NCI-H128 (cell line): ENCODE measurements around the gene ATP2C1.

ENCODE experiments used
- DNase-seq: peaks from one replicate; lab custom pipeline; 2025; ENCODE audit not compliant: unreplicated experiment; lab: John Stamatoyannopoulos, UW

ATP2C1 gene

DNA sequence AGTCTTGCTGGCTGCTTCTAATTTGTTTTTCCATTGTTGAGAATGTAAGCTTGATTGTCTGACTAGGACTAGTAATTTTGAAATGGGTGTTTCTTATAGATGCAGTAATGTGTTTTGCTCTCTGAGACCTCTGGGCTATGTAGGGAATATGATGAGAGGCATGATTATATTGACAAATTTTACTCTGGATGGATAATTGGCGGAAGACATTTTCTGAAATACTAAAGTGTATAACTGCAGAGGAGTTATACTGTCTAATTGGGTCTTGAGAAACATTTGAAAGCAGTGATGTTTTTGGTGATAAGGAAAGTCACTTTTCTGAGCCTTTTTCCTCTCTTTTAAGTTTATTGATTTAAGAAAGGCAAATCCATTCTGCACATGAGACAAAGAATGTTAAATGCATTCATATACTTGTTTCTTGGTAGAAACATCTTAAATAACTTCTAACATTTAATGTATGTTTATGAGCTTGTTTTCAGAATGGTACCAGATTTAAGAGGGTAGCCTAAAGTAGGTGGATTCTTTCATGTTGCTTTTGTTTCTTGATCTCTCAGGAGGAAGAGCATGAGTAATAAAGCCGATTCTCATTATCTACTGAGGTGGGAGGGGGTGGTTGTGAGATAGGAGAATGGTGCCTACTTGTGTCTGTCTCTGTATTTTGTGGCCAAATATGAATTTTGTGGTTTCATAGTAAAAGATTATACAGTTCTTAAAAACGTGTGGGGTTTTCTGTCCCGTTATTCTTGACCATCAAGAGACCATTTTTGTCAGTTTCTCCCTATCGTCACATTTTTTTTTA is 2.0 kb downstream of the ATP2C1 start:
- DNase-seq: no peak

DNA sequence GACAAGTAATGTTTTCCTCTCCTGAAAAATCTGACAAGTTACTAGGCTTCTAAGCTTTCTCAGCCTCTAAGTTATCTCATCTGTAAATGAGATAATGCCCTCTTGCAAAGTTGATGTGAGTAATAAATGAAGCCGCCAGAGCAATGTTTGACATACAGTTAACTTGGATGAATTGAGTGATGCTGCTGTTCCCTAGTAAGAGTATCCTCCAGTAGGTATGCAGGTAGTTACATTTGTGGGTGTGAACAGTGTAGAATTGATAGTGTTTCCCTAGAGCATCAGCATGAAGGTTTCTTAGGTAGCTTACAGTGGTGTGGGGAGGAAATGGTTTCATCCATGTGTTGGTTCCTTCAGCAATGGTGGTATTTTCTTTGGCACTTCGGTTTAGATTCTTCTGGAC is 3.4 kb downstream of the ATP2C1 start:
- DNase-seq: no peak

DNA sequence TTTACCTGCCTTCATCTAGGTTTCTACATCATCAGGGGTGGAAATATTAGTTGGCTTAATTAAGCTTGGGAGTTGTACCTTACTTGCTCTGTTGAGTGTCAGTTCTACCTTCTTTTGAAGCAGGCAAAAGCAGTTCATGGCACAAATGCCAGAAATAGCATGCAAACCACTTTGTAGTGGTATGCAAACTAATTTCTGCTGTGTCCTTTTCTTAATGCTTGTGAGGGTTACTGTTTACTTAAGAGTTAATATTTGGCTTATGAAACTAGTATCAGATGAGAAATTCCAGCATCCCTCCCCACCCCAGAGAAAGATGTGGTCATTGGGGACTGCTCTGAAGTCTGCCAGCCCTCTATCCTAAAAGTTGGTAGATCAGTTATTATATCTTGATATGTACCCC is 7.1 kb downstream of the ATP2C1 start:
- DNase-seq: no peak

DNA sequence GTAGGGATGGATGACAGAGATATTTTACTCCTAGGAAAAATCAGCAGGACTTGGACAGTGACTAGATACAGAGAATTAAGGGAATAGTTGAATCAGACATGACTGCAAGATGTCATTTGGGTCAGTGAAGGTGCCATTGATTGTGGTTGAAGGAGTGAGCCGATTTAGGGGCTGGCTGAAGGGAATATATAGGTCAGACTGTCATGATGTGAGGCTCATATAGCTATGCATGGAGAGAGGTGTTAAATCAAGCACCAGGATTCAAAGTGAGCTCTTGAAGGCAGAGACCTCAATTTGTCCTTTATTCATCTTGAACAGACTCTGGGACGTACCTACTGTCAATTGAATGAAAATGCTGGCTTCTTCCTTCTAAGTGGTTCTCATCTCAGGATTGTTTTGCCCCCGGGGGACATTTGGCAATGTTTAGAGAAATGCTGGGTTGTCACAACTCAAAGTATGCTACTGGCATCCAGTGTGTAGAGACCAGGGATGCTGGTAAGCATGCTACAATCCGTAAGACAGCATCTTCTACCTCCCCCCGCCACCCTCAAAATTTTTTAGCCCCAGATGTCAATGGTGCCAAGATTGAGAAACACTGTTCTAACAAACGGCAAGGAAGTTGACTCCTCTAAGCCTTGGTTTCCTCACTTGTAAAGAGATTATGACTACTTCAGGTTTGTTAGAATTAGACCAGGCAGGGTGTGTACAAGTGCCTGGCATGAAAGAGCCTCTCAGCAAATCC is 7.8 kb downstream of the ATP2C1 start:
- DNase-seq: no peak

DNA sequence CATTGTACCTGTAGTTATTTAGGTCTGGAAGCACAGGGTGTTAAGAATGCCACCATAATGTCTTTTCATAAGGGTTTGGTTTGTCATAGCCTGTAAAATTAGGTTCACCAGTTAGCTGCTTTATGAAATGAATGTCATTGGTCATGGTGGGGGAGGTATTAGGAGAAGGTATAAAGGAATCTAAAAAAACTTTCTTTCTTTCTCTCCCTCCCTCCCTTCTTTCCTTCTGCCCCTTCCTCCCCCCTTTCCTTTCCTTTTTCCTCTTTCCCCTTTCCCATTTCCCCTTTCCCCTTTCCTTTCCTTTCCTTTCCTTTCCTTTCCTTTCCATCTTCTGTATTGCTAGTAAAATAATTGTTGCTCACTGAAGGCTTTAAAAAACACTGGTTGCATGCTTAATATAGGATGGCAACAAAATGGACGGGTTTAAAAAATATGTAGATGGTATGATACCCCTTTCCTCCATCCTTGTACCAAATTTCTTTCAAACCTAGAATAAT is 9.6 kb downstream of the ATP2C1 start:
- DNase-seq: no peak

DNA sequence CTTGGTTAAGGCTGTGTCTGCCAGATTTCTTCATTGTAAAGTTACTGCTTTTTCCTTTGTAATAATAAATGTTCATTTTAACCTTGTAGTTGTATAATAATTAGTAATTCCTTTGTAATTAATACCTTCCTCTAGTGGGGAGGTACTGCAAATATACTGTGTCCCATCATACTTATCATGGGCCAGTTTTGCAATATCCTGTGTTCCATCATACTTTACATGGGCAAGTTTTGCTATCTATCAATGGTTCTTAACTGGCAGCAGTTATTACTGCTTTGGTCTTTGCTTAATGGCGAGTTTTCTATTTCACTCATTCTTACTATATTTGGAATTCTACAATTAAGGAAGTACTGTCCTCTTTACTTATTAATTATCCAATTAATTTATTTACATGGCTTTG is 10.6 kb downstream of the ATP2C1 start:
- DNase-seq: no peak

DNA sequence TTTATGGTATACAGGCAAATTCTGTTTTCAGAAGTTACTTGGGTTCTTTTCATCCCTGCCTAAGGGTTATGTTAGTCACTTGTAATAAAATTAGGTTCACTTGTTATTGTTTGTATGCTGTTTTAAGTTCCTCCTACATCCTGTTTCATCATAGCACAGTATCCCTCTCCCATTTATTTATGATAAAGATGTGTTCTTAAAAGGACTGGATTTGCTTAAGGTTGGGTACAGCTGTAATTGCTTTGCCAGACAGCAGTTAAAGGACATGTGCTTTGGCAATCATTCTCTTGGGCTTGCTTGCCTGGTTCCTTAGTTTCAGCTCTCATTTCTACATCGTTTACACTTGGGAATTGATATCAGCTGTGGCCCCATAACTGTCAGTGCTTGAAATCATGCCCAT is 11.7 kb downstream of the ATP2C1 start:
- no peak for DNase-seq

DNA sequence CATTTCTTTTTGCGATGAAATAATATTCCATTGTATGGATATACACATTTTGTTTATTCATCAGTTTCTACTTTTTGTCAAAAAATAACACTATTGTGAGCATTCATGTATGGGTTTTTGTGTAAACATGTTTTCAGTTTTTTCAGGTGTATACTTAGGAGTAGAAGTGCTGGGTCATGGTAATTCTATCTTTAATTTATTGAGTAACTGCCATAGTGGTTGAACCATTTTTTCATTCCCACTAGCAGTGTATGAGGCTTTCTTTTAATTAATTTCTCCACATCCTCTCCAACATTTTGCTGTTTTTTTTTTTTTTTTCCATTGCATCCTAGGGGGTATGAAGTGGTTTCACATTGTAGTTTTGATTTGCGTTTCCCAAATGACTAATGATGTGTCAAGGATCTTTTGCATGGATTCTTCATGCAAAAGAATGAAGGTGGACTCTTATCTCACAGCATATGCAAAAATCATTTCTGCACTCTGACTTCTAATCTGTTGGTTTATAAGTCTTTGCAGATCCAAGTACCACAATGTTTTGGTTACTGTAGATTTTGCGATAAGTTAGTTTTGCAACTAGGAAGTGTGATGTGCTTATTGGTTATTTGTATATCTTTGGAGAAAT is 12.6 kb downstream of the ATP2C1 start:
- no peak for DNase-seq

DNA sequence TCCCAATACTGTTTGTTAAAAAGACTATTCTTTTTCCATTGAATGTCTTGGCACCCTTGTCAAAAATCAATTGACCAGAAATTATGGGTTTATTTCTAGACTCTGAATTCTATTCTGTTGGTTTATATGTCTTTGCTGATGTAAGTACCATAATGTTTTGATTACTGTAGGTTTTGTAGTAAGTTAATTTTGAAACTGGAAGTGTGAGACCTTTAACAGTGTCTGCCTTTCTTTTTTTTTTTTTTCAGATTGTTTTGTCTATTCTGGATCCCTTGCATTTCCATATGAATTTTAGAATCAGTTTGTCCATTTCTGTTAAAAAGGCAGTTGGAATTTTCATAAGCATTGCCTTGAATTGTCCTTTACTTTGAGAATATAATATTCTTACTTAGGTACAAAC is 13.6 kb downstream of the ATP2C1 start:
- DNase-seq: no peak

DNA sequence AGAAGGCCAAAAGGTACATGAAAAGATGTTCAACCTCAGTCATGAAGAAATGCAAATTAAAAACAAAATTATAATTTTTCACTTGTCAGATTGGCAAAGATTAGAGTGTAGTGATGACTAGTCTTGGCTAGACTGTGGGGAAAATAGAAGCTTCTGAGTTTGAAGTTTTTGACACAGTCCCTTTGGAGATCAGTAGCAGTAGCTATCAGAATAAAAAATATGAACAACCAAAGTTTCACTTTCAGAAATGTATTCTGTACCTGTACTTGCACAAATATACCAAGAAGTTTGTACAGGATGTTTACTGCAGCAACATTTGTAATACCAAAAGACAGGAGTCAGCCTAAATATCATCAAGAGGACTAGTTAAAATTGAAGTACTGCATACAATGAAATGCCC is 14.1 kb downstream of the ATP2C1 start:
- no peak for DNase-seq

DNA sequence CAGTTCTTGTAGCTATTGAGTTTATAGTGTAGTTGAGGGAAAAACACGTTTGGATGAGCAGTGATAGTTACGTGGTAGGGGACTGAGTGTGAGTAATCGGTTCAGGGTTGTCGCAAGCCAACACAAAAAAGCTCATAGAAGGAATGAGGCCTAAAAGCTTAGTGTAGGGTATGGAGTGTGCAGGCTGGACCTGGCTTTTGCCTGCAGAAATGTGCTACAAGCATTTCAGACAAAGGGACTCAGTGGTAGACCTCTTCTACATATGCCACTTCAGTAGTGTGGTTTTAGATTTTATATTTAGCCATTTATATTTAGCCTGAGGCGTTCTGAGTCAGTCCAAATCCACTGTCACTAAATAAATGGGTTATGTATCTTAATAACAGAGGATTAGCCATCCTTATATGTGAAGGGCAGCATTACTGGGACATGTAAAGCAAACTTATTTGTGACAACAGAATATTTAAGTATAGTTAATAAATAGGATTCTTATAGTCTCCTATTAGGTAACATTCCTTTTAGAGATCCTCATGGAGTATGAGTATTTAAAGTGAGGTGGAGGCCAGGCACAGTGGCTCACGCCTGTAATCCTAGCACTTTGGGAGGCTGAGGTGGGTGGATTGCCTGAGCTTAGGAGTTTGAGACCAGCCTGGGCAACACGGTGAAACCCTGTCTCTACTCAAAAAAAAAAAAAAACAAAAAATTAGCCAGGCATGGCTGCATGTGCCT is 21.8 kb downstream of the ATP2C1 start:
- DNase-seq: no peak

DNA sequence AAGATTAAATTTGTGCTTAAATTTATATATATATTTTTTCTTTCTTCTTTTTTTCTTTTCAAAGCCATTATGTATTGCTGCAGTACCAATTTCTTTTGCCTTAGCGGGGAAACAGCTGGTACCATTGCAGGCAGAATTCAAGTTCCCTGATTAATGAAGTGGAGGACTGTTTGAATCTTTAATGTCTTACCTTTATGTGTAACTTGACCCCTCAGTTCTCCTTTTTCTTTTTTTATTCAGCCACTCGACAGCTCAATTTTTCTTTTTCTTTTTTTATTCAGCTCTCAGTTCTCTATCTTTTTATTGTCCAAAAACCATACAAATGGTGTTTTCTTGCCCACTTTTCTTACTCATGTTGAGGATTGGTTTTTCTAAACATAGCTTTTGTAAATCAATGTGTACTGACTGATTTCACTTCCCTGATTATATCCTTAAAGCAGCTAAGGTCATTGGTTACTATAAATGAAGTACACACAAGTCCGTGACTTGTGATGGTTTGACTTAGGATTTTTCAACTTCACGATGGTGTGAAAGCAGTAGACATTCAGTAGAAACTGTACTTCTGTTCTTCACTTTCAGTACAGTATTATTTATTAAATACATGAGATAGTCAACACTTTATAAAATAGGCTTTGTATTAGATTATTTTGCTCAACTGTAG is 22.8 kb downstream of the ATP2C1 start:
- DNase-seq: no peak

DNA sequence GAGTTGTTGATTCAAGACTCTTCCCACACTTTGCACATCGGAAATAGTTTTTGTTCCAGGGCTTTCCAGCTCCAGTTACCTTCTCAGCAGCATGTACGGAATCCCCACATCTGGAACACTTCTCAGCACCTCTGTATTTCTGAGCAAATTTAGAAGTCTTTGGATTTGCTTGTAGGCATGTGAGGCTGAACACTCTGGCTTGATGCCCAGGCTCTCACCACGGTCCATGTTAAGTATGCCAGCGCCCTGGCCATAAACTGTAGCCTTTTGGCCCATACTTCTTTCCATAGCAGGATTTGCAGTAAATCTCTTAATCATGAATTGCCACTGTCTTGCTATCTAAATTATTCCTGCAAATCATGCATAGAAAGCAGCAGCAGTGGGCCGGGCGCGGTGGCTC is 24.4 kb downstream of the ATP2C1 start:
- no peak for DNase-seq

DNA sequence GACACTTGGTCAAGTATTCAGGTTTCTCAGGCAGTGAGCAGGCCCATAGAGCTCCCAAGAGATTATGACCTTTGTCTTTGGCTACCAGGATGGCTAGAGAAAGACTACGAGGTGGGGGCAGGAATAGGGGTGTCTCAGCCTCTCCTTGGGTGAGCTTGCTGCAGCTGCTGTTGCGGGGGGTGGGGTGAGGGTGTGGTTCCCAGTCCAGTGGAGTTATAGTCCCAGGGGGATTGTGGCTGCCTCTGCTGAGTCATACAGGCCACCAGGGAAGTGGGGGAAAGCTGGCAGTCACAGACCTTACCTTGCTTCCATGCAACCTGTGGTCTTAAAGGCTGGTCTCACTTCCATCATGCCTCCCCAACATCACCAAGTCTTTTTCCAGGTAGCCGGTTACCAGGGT is 31.7 kb downstream of the ATP2C1 start:
- no peak for DNase-seq

DNA sequence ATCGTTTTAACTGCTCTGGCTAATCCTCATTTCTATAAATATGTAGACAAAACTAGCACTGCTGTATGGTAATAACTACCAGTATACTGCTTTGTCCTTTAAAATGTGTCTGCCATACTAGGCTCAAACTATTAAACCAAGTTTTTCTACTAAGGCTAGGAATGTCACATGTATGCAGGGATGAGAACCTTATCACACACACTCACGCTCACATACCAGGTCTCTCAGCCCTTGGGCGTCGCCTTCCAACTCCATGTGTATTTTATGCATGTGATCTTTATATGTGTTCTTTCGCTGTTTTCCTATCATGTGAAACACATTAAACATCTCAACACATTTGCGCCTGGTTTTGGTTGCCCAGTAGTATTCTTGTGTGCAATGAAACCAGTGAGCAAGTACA is 32.6 kb downstream of the ATP2C1 start:
- no peak for DNase-seq

DNA sequence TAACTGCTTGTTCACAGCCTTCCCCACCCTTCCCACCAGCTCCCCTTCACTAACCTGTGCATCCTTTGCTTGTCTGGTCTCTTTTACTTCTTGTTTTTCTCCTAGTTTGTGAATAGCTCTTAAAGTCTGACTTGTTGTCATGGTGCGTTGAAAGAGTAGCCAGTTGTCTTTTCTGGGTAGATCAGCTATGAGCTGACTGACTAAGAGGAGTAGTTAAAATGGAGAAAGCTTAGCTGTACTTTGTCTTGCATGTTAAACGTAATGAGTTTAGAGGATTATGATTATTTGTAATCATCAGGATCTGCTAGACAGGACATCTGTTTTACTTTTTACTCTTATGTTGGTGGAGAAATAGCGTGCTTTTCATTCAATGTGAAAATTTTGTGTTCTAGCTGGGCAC is 35.9 kb downstream of the ATP2C1 start:
- no peak for DNase-seq

DNA sequence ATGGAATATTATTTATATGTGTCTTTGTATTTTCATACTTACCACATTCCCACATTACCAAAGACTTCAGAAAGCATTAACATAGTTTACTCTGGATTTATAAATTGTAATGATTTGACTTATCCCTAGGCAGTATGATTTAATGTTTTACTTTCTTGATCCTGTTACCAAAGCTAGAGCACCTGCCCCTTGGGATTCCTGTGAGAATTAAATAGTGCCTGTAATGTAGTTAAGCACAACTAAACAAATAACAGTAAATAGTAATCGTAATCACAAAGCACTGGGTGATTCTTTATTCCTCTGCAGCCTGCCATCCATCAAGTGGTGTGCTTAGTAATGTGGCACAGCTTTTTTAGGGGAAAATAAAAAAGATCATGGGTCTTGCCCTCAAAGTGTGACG is 39.1 kb downstream of the ATP2C1 start:
- DNase-seq: no peak

DNA sequence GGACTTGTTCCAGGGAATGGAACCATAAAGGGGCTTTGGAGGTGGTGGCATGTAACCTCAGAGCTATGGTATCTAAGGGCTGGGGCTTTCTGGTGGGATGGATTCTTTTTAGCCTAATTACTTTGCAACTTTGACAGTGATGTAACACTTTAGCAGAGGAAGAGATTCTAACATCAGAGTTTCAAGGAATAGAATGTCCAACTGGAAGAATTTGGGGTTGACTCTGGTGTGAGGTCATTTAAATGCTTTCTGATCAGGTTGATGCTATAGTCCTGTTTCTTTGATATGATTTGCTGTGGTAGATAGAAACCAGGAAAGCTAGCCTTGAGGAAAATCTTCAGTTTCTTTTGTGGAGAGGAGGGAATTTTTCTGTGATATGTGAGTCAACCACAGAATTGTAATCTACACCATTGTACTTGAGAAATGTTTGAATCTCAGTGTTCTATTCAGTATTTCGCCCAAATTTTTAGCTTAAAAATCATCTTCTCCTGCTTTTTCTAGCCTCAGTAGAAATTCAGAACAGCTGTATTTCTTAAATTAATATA is 40.0 kb downstream of the ATP2C1 start:
- no peak for DNase-seq

DNA sequence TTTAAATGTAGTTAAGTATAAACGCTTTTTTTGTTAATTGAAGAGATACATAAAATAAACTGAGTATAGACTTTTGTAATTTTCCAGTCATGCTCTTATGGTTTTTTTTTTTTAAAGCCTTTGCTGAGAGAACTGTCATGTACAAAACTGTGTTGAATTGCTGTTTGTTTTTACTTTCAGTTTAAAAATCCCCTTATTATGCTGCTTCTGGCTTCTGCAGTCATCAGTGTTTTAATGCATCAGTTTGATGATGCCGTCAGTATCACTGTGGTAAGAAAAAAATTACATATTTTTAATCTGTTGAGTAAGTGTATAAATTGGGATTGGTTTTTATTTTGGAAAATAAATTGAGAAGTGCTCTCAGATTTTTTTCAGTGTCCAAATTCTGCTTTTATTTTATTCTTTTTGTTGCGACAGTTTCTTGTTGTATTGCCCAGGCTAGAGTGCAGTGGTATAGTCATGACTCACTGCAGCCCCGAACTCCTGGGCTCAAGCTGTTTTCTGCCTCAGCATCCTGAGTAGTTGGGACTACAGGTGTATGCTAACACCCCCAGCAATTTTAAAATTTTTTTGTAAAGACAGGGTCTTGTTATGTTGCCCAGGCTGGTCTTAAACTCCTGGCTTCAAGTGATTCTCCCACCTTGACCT is 40.7 kb downstream of the ATP2C1 start:
- no peak for DNase-seq
